T-helper 2 cell treated with Interferon-gamma antibody and Interleukin-4, amounts not matched to agents 5 μg/mL and 100 μg/mL, for 36 hours (primary cell): ENCODE results near the gene UBXN7.
"Not testable (repeated sequence)": the region's sequence is repeated elsewhere in the genome, so short reads cannot be mapped to it uniquely, and the experiment has no call there.

Experiments
- DNase-seq: peaks from one replicate; pipeline ENCODE4 v3.0.0; 2021; ENCODE audit warnings: low spot score
- H3K27ac Mint-ChIP-seq: one replicate; pipeline ENCODE4 v1.8.0; 2021; ENCODE audit warnings: mild to moderate bottlenecking, mixed read lengths
- H3K27me3 Mint-ChIP-seq: one replicate; pipeline ENCODE4 v1.8.0; 2021; ENCODE audit warnings: low read depth, mixed read lengths
- H3K36me3 Mint-ChIP-seq: one replicate; pipeline ENCODE4 v1.8.0; 2021; ENCODE audit warnings: low read depth, mixed read lengths
- H3K4me1 Mint-ChIP-seq: one replicate; pipeline ENCODE4 v1.8.0; 2021; ENCODE audit warnings: low read depth, mixed read lengths
- H3K4me3 Mint-ChIP-seq: one replicate; pipeline ENCODE4 v1.8.0; 2022; ENCODE audit warnings: mild to moderate bottlenecking, moderate library complexity, mixed read lengths
- H3K9me3 Mint-ChIP-seq: one replicate; pipeline ENCODE4 v1.8.0; 2021; ENCODE audit warnings: mixed read lengths

UBXN7 gene

DNA sequence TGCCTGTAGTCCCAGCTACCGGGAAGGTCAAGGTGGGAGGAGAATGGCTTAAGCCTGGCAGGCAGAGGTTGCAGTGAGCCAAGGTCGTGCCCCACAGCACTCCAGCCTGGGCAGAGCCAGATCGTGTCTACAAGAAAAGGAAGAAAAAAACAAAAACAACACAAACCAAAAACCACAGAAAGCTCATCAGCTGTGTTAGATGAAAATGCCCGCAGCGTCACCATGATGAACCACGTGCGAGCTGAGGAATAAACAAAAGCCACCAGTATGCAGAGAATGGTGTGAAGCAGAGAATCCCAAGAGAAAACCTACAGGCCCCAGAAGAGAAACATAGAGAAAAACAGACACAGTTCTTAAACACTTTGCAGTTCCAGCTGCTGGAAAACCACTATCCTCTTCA, 74.3 kb downstream of the UBXN7 start:
- H3K27me3 Mint-ChIP-seq: no peaks in the 10 kb centered on the region
- H3K4me1 Mint-ChIP-seq: peaks cover 5% of the 10 kb centered on the region
- H3K9me3 Mint-ChIP-seq: no peaks in the 10 kb centered on the region
- H3K27ac Mint-ChIP-seq: no peak overlapping the region
- no peak overlapping the region for H3K4me3 Mint-ChIP-seq
- DNase-seq: no peak
- peaks cover 47% of the 10 kb centered on the region for H3K36me3 Mint-ChIP-seq

DNA sequence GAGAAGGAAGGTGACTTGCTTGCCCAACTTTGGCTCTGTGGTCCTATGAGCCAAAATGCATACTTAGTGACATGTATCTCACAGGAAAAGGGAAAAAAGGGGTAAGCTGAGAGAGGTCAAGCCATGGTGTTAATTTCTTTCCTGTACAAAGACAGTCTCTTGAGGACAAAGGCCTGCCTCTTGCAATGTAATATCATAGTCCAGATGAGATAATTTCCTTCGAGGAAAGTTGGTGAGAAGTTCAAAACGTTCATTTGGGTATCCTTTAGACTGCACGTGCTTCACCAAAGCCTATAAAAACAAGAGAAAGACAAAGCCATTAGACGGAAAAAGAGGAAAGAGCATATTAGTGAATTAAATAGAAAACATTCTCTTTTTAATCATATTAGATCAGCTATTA, 75.7 kb downstream of the UBXN7 start:
- Mint-ChIP-seq H3K4me3 (no peak overlapping the region), H3K27me3 (no peaks in the 10 kb centered on the region), H3K9me3 (no peaks in the 10 kb centered on the region), H3K4me1 (peaks cover 5% of the 10 kb centered on the region), H3K27ac (no peak overlapping the region), H3K36me3 (peaks cover 40% of the 10 kb centered on the region)
- DNase-seq: no peak

DNA sequence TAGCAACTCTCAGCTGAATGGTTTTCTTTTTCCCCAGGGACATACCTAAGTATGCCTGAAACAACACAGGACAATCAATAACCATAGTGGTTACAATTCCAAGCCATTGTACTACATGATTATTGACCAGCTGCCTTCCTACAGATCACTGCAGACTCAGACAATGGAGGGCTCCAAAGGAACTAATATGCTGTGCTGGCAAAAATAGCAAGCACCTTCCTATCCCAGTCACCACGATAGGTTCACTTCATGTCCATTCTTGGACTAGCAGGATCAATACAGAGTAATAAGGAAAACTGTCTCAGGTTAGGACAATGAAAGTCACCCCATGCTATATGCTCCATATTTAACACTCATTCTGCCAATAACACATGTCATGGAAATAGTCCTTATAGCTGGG, 76.6 kb downstream of the UBXN7 start:
- Mint-ChIP-seq H3K36me3 (peaks cover 34% of the 10 kb centered on the region), H3K9me3 (no peaks in the 10 kb centered on the region), H3K27ac (no peak overlapping the region), H3K4me1 (peaks cover 5% of the 10 kb centered on the region), H3K27me3 (no peaks in the 10 kb centered on the region), H3K4me3 (no peak overlapping the region)
- no peak for DNase-seq

DNA sequence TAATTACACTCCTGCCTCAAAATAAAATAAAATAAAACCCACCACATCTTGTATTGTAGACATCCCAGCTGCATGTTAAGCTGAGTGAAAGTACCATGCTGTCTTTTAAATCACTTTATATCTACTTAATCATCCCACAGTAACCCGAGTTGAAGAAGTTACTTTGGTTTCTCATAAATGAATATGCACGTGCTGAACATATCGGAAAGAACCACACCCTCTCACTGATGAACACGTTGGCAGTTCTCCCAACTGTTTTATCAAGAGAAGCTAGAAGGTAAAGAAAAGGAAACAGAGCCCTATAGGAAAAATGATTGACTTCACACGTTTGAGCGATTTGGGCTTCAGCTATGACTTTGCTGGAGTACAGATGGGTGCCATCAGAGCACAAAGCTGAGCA, 78.1 kb downstream of the UBXN7 start:
- Mint-ChIP-seq H3K4me3 (no peak overlapping the region), H3K27ac (no peak overlapping the region), H3K9me3 (no peaks in the 10 kb centered on the region), H3K4me1 (peaks cover 5% of the 10 kb centered on the region), H3K36me3 (peaks cover 27% of the 10 kb centered on the region), H3K27me3 (no peaks in the 10 kb centered on the region)
- no peak for DNase-seq

DNA sequence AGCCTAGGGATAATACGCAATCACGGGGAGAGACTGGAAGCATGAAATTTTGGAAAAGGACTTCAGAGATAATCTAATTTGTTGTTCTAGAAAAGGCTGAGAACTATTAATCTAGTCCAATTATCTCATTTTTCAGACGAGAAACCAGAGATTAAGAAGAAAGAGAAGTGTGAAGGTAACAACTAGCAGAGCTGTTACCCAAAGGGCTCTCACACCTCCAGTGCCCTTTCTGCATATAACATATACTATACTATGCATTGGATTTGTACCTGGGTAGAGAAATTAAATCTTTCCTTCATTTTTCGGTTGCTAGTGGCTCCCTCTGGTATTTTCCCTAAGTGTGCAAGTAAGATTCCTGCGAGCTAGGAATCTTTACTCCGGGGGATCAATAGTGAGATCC, 80.7 kb downstream of the UBXN7 start:
- Mint-ChIP-seq H3K9me3 (no peaks in the 10 kb centered on the region), H3K36me3 (peaks cover 26% of the 10 kb centered on the region), H3K4me3 (no peak overlapping the region), H3K27ac (no peak overlapping the region), H3K4me1 (no peaks in the 10 kb centered on the region), H3K27me3 (no peaks in the 10 kb centered on the region)
- DNase-seq: no peak

DNA sequence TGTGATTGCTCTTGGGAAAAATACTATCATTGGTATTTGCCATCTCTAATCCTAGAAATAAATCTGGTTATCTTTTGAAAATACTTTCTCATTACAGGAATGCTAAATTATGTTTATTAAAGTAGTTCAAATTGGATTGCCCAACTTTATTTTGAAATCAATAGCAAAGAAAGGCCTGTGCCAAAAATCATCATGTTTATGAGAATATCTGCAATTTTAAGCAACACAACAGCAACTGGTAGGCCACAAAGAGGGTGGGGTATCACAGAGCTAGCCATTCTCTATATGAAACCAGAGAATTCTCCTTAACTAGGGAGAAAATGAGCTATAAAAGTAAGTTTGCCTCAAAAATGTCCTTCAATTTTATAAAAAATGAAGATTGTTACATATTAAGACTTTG, 82.2 kb downstream of the UBXN7 start:
- no peaks in the 10 kb centered on the region for H3K27me3 Mint-ChIP-seq
- peaks cover 14% of the 10 kb centered on the region for H3K36me3 Mint-ChIP-seq
- H3K4me3 Mint-ChIP-seq: no peak overlapping the region
- H3K9me3 Mint-ChIP-seq: no peaks in the 10 kb centered on the region
- no peaks in the 10 kb centered on the region for H3K4me1 Mint-ChIP-seq
- no peak overlapping the region for H3K27ac Mint-ChIP-seq
- no peak for DNase-seq

DNA sequence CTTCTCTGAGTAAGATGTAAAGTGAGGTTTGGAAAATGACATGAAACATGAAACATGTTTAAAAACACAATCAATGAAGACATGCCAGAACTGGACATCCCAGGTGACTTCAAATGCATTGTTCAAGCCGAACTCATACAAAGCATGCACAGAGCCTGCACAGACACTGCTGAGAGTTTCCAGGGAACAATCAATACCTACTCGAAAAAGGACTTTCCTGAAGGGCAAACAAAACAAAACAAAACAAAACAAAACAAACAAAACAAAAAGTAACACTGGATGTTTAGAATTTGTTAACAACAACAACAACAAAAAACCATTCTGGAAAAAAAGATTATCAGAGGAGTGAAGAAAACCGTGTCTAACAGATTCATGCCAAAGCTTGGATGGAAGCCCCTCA, 83.5 kb downstream of the UBXN7 start:
- H3K9me3 Mint-ChIP-seq: no peaks in the 10 kb centered on the region
- no peaks in the 10 kb centered on the region for H3K27me3 Mint-ChIP-seq
- DNase-seq: no peak
- peaks cover 3% of the 10 kb centered on the region for H3K4me1 Mint-ChIP-seq
- no peak overlapping the region for H3K27ac Mint-ChIP-seq
- H3K36me3 Mint-ChIP-seq: peaks cover 11% of the 10 kb centered on the region
- H3K4me3 Mint-ChIP-seq: no peak overlapping the region

DNA sequence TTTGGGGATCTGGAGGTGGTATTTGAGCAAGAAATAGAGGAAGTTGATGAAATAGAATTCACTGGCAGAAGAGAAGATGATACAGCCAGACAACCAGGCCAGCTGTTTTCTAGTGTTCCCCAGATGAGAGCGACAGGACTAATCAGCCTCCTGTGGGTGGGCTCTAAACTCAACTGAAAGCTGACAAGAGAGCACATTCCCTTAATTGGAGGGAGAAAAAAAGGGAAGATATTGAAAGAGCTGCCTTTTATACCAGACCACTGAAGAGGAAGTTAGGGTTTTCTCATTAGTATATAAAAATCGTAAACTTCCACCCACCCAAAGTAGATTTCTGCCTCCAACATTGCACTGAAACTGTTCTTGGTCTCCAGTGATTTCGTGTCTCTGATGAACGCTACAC, 87.6 kb downstream of the UBXN7 start:
- peaks cover 3% of the 10 kb centered on the region for H3K4me1 Mint-ChIP-seq
- H3K9me3 Mint-ChIP-seq: no peaks in the 10 kb centered on the region
- H3K36me3 Mint-ChIP-seq: peaks cover 10% of the 10 kb centered on the region
- DNase-seq: no peak
- H3K27me3 Mint-ChIP-seq: no peaks in the 10 kb centered on the region
- H3K27ac Mint-ChIP-seq: no peak overlapping the region
- H3K4me3 Mint-ChIP-seq: no peak overlapping the region

DNA sequence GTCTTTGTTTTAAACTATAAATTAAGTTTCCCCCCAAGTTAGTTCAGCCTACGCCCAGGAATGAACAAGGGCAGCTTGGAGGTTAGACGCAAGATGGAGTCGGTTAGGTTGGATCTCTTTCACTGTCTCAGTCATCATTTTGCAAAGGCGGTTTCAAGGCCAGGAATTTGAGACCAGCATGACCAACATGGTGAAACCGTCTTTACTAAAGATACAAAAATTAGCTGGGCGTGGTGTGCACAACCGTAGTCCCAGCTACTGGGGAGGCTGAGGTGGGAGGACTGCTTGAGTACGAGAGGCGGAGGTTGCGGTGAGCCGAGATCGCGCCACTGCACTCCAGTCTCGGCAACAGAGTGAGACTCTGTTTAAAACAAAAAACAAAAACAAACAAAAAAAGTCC, 88.3 kb downstream of the UBXN7 start:
- H3K27ac Mint-ChIP-seq, DNase-seq, H3K4me1 Mint-ChIP-seq, H3K4me3 Mint-ChIP-seq, H3K9me3 Mint-ChIP-seq, H3K27me3 Mint-ChIP-seq: not testable (repeated sequence)
- peaks cover 10% of the 10 kb centered on the region for H3K36me3 Mint-ChIP-seq

DNA sequence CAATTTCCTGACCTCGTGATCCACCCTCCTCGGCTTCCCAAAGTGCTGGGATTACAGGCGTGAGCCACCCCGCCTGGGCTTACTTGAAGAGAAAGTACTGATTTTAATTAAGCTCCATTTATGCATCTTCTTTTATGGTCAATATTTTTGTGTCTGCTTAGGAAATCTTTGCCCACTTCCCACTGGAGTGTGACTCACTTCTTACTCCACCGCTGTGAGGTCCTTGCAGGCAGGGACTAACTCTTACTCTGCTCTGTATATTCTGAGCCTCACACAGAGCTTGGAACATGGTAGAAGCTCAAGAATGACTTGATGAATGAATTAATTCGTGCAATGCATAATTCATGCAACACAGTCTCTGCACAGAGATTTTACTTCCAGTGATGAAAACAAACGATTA, 91.1 kb downstream of the UBXN7 start:
- H3K27ac Mint-ChIP-seq: no peak overlapping the region
- H3K27me3 Mint-ChIP-seq: no peaks in the 10 kb centered on the region
- no peak overlapping the region for H3K4me3 Mint-ChIP-seq
- no peak for DNase-seq
- H3K9me3 Mint-ChIP-seq: no peaks in the 10 kb centered on the region
- peaks cover 3% of the 10 kb centered on the region for H3K4me1 Mint-ChIP-seq
- peaks cover 2% of the 10 kb centered on the region for H3K36me3 Mint-ChIP-seq

DNA sequence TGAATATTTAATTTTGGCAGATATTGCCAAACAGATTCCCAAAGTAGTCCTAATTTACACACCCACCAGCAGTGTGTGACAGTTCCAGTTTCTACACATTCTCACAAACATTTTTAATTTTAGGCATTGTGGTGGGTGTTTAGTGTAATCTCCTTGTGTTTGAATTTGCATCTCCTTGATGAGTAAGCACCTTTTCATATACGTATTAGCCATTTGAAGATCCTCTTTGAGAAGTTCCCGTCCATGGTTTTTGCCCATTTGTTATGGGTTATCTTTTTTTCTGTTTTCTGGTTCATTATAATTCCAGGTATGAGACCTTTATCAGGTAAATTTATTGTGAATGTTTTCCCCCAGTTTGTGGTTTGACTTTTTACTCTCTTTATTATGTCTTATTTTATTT, 91.8 kb downstream of the UBXN7 start:
- H3K9me3 Mint-ChIP-seq: no peaks in the 10 kb centered on the region
- peaks cover 3% of the 10 kb centered on the region for H3K4me1 Mint-ChIP-seq
- no peaks in the 10 kb centered on the region for H3K27me3 Mint-ChIP-seq
- no peak overlapping the region for H3K4me3 Mint-ChIP-seq
- no peak overlapping the region for H3K27ac Mint-ChIP-seq
- DNase-seq: no peak
- H3K36me3 Mint-ChIP-seq: no peaks in the 10 kb centered on the region

DNA sequence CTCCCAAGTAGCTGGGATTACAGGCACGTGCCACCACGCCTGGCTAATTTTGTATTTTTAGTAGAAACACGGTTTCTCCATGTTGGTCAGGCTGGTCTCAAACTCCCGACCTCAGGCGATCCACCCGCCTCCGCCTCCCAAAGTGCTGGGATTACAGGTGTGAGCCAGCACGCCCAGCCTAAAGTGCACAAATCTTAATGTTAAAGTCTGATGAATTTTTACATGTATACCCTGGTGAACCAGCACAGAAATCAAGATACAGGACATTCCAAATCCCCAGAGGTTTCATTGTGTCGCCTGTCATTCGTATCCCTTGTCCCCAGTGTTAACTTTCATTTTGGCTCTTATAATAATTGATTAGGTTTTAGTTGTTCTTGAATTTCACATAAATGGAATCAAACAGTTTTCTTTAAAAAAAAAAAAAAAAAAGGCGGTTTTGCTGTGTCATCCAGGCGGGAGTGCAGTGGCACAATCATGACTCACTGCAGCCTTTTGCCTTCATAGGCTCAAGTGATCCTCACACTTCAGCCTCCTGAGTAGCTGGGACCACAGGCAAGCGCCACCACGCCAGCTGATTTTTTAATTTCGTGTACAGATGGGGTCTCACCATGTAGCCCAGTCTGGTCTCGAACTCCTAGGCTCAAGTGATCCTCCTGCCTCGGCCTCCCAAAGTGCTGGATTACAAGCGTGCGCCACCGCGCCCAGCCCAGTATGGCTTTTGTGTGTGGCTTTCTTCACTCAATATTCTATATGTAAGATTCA, 92.6 kb downstream of the UBXN7 start:
- Mint-ChIP-seq H3K36me3 (no peaks in the 10 kb centered on the region), H3K27ac (no peak overlapping the region), H3K4me1 (peaks cover 2% of the 10 kb centered on the region), H3K4me3 (no peak overlapping the region), H3K27me3 (no peaks in the 10 kb centered on the region), H3K9me3 (no peaks in the 10 kb centered on the region)
- no peak for DNase-seq

DNA sequence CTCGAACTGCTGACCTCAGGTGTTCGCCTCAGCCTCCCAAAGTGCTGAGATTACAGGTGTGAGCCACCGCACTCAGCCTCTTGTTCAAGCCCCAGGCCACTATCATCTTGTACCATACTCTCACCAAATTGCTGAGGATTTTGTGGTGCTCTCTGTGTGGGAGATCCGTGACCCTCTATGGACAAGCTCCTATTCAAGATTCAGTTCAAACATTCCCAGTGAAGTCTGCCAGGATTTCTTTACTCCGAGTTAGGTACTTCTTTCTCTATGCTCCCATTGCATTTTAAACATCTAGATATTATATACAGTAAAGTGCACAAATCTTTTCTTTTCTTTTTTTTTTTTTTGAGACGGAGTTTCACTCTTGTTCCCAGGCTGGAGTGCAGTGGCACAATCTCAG, 93.2 kb downstream of the UBXN7 start:
- Mint-ChIP-seq H3K36me3 (no peaks in the 10 kb centered on the region), H3K27ac (no peak overlapping the region), H3K4me3 (no peak overlapping the region), H3K4me1 (no peaks in the 10 kb centered on the region), H3K9me3 (no peaks in the 10 kb centered on the region), H3K27me3 (no peaks in the 10 kb centered on the region)
- DNase-seq: no peak

DNA sequence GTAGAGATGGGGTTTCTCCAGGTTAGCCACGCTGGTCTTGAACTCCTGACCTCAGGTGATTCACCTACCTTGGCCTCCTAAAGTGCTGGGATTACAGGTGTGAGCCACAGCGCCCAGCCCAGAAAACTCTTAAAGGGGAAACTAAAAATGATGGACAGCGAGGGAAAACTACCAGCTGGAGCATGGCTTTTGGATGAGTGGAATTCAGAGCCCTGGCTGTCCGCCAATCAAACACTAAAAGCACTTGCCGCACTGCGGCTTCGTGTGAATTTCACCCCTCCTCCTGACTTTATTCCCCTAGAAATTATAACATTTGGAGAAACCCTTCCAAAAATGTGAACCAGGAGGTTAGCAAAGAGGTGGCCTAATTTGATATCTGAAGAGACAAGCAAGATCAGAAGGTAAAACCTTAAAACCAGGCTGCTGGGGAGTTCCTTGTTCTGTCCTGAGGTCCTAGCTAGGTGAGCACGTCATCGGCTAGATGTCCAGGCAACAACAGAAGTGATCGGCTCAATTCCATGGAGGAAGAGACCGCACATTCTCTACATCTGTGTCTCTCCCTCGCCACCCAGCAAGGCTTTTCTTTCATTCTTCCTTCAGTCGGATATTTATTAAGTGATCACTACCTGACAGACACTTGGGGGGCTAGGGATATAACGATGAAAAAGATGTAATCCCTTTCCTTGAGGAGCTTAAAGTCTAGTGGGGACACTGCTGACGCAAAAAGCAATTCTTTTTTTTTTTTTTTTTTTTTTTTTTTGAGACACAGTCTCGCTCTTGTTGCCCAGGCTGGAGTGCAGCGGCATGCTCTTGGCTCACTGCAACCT, 95.7 kb downstream of the UBXN7 start:
- H3K4me1 Mint-ChIP-seq: no peaks in the 10 kb centered on the region
- H3K36me3 Mint-ChIP-seq: no peaks in the 10 kb centered on the region
- H3K9me3 Mint-ChIP-seq: no peaks in the 10 kb centered on the region
- no peak overlapping the region for H3K4me3 Mint-ChIP-seq
- H3K27me3 Mint-ChIP-seq: no peaks in the 10 kb centered on the region
- H3K27ac Mint-ChIP-seq: no peak overlapping the region
- DNase-seq: no peak
